ENCODE results near the gene COL4A2.

COL4A2 gene

GRCh38 chr13:110322126-110322827 is 15.2 kb downstream of the COL4A2 start:
- no peak for DNase-seq (ENCODE audit: low spot score)

DNA sequence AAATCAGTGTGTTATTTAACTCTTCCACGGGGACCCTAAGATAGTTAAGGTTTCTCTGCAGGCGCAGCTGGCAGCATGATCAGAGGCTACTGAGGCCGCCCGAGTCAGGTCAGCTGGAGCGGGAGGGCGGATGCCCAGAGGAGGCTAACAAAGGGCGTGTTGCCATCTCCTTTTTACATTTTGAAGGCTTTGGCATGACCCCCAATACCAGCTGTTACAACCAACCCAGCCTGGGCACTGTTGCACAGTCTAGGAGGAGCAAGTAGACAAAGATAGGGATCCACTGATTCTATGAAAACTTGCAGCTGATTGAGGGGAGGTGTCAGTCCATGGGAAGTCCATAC is 15.7 kb downstream of the COL4A2 start:
- DNase-seq (ENCODE audit: low spot score) = no peak

- no peak for DNase-seq (ENCODE audit: low spot score)
Observed at GRCh38 chr13:110323172-110323891, 16.2 kb downstream of the COL4A2 start.

GRCh38 chr13:110324026-110324749 is 17.1 kb downstream of the COL4A2 start:
- DNase-seq (ENCODE audit: low spot score) = no peak

- DNase-seq (ENCODE audit: low spot score) = no peak
Observed at GRCh38 chr13:110326263-110326904, 19.3 kb downstream of the COL4A2 start.

- no peak for DNase-seq (ENCODE audit: low spot score)
Observed at GRCh38 chr13:110327051-110327721, 20.1 kb downstream of the COL4A2 start.

- no peak for DNase-seq (ENCODE audit: low spot score)
Observed at GRCh38 chr13:110328573-110328972, 21.5 kb downstream of the COL4A2 start.

DNA sequence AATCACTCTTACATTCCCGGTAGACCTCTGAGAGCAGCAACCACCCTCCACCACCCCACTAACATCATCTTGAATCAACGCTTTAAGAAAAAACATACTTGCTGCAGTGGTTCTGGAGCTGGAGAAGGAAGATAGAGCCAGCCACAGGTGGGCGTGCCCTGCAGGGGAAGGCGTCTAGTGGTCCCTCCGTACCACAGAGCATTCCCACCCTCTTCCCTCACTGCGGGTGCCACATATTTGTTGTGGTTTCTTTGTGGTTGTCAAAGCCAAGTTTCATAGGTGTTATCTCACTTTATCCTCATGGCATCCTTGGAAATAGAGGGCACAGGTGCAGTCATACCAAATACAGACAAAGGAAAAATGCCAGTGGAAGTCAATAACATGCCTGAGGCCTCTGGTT is 22.2 kb downstream of the COL4A2 start:
- no peak for DNase-seq (ENCODE audit: low spot score)

DNA sequence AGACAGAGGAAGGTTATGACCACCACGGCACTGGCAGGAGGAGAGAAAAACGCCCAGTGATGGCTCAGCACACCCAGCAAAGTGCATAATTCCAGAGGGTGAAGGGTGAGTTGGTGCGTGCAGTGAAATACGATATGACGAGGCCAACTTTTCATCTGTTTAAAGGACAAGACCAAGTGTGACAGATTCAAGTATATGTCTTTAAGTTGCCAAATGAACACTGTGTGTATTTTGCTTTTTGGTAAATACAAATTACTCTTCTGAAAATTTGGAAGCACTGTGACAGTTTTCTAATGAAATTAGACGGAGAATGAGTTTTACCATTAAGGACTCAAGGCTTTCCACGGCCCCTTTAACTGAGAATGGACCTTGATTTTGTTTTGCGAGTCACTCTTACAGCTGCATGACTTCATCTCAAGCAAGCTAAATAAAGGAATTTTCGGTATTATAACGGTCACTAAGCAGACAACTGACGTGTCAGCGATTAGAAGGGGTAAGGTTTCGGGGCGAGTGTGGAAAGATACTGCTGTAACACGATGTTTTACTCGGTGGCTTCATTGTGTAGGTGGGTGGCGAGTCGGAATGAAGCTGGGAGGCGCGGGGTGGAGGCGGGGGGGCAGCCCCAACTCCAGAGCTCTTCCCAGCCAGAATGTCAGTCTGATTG is 22.8 kb downstream of the COL4A2 start:
- DNase-seq (ENCODE audit: low spot score) = no peak

DNA sequence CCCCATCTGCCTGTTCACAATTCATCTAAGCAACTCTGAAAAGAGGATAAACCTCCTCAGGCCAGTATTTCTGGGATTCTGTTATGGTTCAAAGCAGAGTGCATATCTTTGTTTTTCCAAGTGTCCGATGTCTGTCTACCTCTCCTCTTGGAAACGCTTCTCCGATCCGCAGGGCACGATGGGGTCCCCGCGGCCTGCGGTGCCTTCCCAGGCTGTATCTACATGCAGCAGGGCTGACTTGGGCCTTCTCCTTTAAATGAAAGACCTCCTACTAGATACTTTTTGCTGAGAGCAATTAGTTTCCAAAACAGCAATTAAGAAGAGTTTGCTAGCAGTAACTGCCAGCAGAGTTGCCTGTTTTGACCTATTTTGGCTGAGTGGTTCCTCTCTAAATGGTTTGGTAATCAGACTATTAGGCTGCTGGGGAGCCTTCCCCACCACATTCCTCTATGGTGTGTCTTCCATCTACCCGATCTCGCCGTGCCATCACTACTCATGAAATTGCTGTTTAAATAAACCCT is 23.5 kb downstream of the COL4A2 start:
- no peak for DNase-seq (ENCODE audit: low spot score)

GRCh38 chr13:110331362-110331761 is 24.3 kb downstream of the COL4A2 start:
- DNase-seq (ENCODE audit: low spot score) = no peak

GRCh38 chr13:110332750-110333149 is 25.7 kb downstream of the COL4A2 start:
- DNase-seq (ENCODE audit: low spot score) = no peak

DNA sequence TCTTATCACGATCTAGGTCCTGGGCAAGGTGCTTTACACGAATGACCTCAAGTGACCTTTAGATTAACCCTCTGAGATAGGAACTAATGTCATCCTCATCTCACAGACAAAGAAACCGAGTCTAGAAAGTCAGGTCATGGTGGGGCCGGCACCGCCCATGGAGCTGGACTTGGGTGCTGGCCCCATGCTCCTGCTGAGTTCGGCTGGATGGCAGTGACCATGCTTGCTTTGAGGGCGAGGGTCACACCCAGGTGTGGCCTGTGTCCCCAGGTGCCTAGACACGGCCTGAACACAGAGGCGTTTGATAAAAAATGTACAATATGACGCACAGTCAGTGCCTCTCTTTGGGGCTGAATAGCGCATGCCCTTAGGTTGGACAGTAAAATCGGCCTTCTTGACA is 26.8 kb downstream of the COL4A2 start:
- DNase-seq (ENCODE audit: low spot score) = no peak

DNA sequence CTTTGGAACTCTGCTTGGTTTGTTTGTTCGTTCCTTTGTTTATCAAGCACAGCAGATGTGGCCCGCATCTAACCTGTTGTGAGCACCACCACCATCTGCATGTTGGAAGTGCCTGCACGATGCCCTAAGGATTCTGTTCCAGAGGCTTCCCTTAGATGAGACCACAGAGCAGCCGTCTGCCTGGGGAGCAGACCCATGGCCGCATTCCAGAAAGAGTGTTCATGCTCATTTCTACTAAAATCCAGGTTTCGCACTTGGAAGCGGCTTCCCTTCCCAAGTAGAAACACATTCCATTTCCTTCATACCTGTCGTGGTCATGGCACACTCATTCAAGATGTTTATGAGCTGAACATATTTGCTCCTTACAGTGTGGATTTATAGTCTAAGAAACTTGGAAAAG is 27.2 kb downstream of the COL4A2 start:
- no peak for DNase-seq (ENCODE audit: low spot score)

GRCh38 chr13:110334841-110335490 is 27.9 kb downstream of the COL4A2 start:
- DNase-seq (ENCODE audit: low spot score) = no peak

- no peak for DNase-seq (ENCODE audit: low spot score)
Observed at GRCh38 chr13:110336108-110336507, 29.0 kb downstream of the COL4A2 start.

DNA sequence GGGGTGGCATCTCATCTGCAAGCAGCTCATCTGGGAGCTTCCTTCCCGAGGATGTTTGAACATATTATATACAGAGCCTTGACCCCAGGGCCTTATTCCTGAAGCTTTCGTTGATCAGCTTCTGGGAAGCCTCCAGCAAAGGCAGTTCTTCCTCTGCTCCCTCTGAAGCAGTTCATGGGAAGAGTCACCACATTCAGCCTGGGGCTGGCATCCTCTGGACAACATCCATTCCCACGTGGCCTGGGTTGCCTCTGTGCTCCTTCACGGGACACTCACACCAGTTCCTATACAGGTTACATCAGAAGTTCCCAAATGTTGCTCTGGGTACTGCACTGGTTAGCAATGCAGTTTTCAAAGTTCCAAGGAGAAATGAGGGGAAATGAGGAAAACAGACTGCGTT is 29.6 kb downstream of the COL4A2 start:
- DNase-seq (ENCODE audit: low spot score) = no peak

DNA sequence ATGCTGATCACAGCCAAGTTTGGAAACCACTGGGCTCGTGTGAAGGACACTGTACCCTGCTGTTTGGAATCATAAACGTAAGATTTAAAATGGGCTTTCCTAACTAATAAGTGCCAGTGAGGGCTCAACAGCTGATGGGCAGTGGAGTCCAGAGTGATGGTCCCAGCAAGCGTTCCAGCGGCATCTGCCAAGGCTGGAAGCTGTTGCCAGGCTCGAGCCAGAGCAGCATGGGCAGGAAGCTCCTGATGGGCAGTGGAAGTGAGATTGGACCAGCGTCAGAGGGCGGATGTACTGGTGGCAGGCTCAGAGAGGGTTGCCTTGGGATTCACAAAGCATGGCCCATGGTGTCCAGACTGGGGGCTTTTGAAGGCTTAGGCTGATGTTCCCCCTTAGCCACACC is 30.2 kb downstream of the COL4A2 start:
- no peak for DNase-seq (ENCODE audit: low spot score)

DNA sequence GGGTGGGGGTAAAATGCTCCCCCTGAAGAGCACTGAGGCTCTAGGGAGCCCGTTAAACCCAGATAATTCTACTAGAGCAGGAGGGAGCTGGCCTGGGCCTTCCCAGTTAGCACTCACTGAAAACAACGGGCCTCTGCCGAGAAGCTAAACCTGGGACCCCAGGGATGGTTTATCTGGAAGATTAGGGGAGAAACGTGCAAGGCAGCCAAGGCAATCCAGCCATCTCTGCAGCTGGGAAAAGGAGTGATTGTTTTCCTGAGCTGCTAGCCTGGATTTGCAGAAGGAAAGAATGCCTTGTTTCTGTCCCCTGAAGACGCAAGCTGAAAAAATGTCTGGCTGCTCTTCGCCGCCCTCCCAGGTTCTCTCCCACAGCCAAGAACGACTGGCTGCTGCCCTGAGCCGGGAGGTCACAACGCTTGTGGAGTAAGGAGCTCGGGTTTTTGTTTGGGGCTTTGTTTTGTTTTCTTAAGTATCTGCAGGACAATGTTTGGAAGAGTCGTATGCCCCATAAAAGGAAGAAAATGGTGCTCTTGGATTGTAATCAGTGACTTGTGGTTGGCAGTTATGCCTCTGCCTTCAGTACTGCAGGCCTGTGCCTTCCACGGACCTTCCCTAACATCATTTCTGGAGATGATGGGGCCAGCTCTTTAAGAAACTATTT is 31.5 kb downstream of the COL4A2 start:
- DNase-seq (ENCODE audit: low spot score) = no peak

DNA sequence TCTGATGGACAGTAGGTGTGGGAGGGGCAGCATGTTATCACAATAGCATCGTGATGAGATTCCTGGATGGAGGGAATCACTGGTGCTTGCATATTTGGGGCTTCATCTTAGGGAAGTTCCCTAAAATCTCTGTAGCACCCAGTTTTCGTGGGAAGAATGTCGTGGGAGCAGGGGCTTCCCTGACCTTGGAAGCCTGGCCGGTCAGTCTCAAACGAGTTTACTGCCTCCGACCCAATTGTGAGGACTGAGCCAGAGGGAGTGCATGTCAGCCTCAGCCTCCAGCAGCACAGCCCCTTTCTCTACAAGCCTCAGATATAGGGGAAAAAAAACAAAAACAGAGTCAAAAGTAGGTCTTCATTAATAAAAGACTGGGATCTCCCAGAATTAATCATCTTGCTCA is 32.2 kb downstream of the COL4A2 start:
- no peak for DNase-seq (ENCODE audit: low spot score)

Measured in NAMALWA (cell line).